DND-41 (cell line): ENCODE measurements around the gene STARD3.

Source experiments
- ATAC-seq: fragments of 200-7000 bp; cut with Tn5 transposase; 3 replicates; pipeline ENCODE4 v1.9.1; 2021; ENCODE audit warnings: low read depth; ENCODE audit not compliant: insufficient read depth
- DNase-seq: peaks from one replicate; pipeline ENCODE4 v3.0.0-alpha.2; 2020
- H2AFZ ChIP-seq: 2 replicates; pipeline ENCODE4 v1.6.0; 2012; ENCODE audit warnings: low read depth, low read length
- H3K27ac ChIP-seq: 2 replicates; pipeline ENCODE4 v1.5.1; 2012; ENCODE audit warnings: low read length, inconsistent platforms
- H3K27me3 ChIP-seq: fragments of 200-600 bp; sonication (generic); 2 replicates; pipeline ENCODE4 v1.6.0; 2012; ENCODE audit warnings: low read length, mild to moderate bottlenecking, inconsistent platforms; ENCODE audit not compliant: insufficient read depth, poor library complexity
- H3K36me3 ChIP-seq: 2 replicates; pipeline ENCODE4 v1.5.1; 2012; ENCODE audit warnings: low read length, inconsistent platforms; ENCODE audit not compliant: insufficient read depth
- H3K4me1 ChIP-seq: 2 replicates; pipeline ENCODE4 v1.5.1; 2012; ENCODE audit warnings: mild to moderate bottlenecking, low read length; ENCODE audit not compliant: insufficient read depth
- H3K4me2 ChIP-seq: 2 replicates; pipeline ENCODE4 v1.6.0; 2012; ENCODE audit warnings: mild to moderate bottlenecking, moderate library complexity, low read length, inconsistent platforms; ENCODE audit not compliant: insufficient read depth
- H3K4me3 ChIP-seq, 2 experiments: fragments of 200-600 bp in 1 of 2; shearing (Covaris generic) in 1 of 2; 2 replicates each; pipeline ENCODE4 v1.5.1; 2012 to 2016; ENCODE audit warnings: inconsistent platforms in 2 of 2, low read length in 2 of 2, mild to moderate bottlenecking in 2 of 2, low read depth in 1 of 2, moderate library complexity in 1 of 2
- H3K79me2 ChIP-seq: 2 replicates; pipeline ENCODE4 v1.6.0; 2012; ENCODE audit warnings: low read length, inconsistent platforms; ENCODE audit not compliant: insufficient read depth
- H3K9ac ChIP-seq: 2 replicates; pipeline ENCODE4 v1.6.0; 2012; ENCODE audit warnings: low read depth, mild to moderate bottlenecking, inconsistent platforms, low read length, moderate library complexity
- H3K9me3 ChIP-seq: 2 replicates; pipeline ENCODE4 v1.5.1; 2012; ENCODE audit warnings: low read length, moderate library complexity, mild to moderate bottlenecking, inconsistent platforms; ENCODE audit not compliant: insufficient read depth, severe bottlenecking
- H4K20me1 ChIP-seq: 2 replicates; pipeline ENCODE4 v1.6.0; 2012; ENCODE audit warnings: low read length; ENCODE audit not compliant: insufficient read depth
- CTCF ChIP-seq: IDR thresholded peaks from 2 replicates; pipeline ENCODE4 v1.5.1; 2012; ENCODE audit warnings: borderline replicate concordance, low read length, moderate library complexity, mild to moderate bottlenecking; ENCODE audit not compliant: poor library complexity, severe bottlenecking; ENCODE audit errors: extremely low read depth
- EZH2 ChIP-seq: IDR thresholded peaks from 3 replicates; pipeline ENCODE4 v1.6.1; 2012; ENCODE audit warnings: borderline replicate concordance, low read depth, mild to moderate bottlenecking, moderate library complexity, low read length, inconsistent platforms; ENCODE audit not compliant: severe bottlenecking

STARD3 gene

GRCh38 chr17:39641097-39641496, 4.2 kb downstream of the STARD3 start:
- ATAC-seq (no peak), DNase-seq (no peak)
- Histone ChIP-seq H3K4me1 (peaks cover 32% of the 10 kb centered on the region), H3K27ac (no peak overlapping the region), H2AFZ (no peak overlapping the region), H3K4me3 (no peak overlapping the region), H4K20me1 (peaks cover 58% of the 10 kb centered on the region), H3K36me3 (peaks cover 12% of the 10 kb centered on the region), H3K4me2 (no peak overlapping the region), H3K9me3 (no peaks in the 10 kb centered on the region), H3K27me3 (no peaks in the 10 kb centered on the region), H3K79me2 (peaks cover 91% of the 10 kb centered on the region), H3K9ac (no peak overlapping the region)
- no peak for TF ChIP-seq CTCF
- TF ChIP-seq EZH2 = no peak

GRCh38 chr17:39641883-39642282, 4.9 kb downstream of the STARD3 start:
- Histone ChIP-seq H3K27me3 (no peaks in the 10 kb centered on the region), H4K20me1 (peaks cover 63% of the 10 kb centered on the region), H3K79me2 (peaks cover 98% of the 10 kb centered on the region), H2AFZ (no peak overlapping the region), H3K27ac (no peak overlapping the region), H3K4me2 (no peak overlapping the region), H3K4me1 (peaks cover 25% of the 10 kb centered on the region), H3K4me3 (no peak overlapping the region), H3K9ac (no peak overlapping the region), H3K9me3 (no peaks in the 10 kb centered on the region), H3K36me3 (peaks cover 12% of the 10 kb centered on the region)
- no peak for TF ChIP-seq EZH2
- TF ChIP-seq CTCF = no peak
- no peak for ATAC-seq
- DNase-seq = no peak

GRCh38 chr17:39642291-39643074, 5.5 kb downstream of the STARD3 start:
- Histone ChIP-seq H3K4me2 (no peak overlapping the region), H3K79me2 (peaks cover 98% of the 10 kb centered on the region), H3K36me3 (peaks cover 12% of the 10 kb centered on the region), H3K9me3 (no peaks in the 10 kb centered on the region), H4K20me1 (peaks cover 68% of the 10 kb centered on the region), H3K27ac (no peak overlapping the region), H3K27me3 (no peaks in the 10 kb centered on the region), H3K9ac (no peak overlapping the region), H2AFZ (no peak overlapping the region), H3K4me1 (peaks cover 25% of the 10 kb centered on the region), H3K4me3 (no peak overlapping the region)
- DNase-seq = no peak
- TF ChIP-seq CTCF (no peak), EZH2 (no peak)
- ATAC-seq = no peak

- TF ChIP-seq EZH2 (no peak), CTCF (no peak)
- no peak overlapping the region for H3K4me2 ChIP-seq
- no peak for DNase-seq
These were observed 6.3 kb downstream of the STARD3 start for GRCh38 chr17:39643271-39643670.

More at GRCh38 chr17:39643271-39643670, 6.3 kb downstream of the STARD3 start:
- Histone ChIP-seq H3K9ac (no peak overlapping the region), H4K20me1 (peaks cover 65% of the 10 kb centered on the region), H3K27ac (no peak overlapping the region), H2AFZ (no peak overlapping the region), H3K27me3 (no peaks in the 10 kb centered on the region), H3K4me3 (no peak overlapping the region), H3K36me3 (peaks cover 11% of the 10 kb centered on the region), H3K79me2 (peaks cover 92% of the 10 kb centered on the region), H3K9me3 (no peaks in the 10 kb centered on the region), H3K4me1 (peaks cover 17% of the 10 kb centered on the region)
- ATAC-seq = no peak; the same call in 2 of the 3 replicates
